Fibroblast of villous mesenchyme (primary cell): ENCODE measurements around the gene PRUNE1. TPM values are rescaled to one million over a fixed set of nuclear protein-coding genes. Genes with fewer than 3 reads are reported as not detected.

Experiments used
- DNase-seq: peaks from one replicate; pipeline ENCODE4 v3.0.0-alpha.2; 2010; ENCODE audit warnings: low read depth
- H3K4me3 ChIP-seq: 2 replicates; pipeline ENCODE4 v1.5.1; 2011; ENCODE audit warnings: low read depth, mild to moderate bottlenecking, low read length
- total RNA-seq: library from RNA; depleted of rRNA; stranded (reverse); fragments of >200 nt; gene quantifications from 2 replicates; pipeline ENCODE4 v1.2.3, GENCODE V29; 2012
- TF ChIP-seq, protein P1 (sequence below): IDR thresholded peaks from 2 replicates; pipeline ENCODE4 v1.5.1; 2012; ENCODE audit warnings: low read depth, mild to moderate bottlenecking, low read length; ENCODE audit not compliant: insufficient read depth

The PRUNE1 gene
- total RNA-seq, 1 donor = 12.1 TPM

DNA sequence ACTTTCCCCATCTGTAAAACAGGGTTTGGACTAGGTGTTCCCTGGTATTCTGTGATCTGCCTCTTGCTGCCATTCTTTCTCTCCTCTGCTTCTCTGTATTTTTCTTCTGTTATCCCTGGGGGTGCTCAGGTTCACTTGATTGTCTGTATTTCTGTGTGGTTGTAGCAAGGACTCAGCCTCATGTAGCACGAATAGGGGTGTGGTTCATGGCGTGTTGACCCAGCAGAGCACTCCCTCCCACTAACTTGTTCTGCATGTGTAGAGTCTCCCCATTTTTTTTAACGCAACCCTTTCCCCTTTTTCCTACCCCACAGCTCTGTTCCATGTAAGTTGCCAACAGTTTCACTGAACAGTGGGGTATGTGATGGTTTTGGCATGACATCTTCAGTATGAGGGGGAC is 26.9 kb downstream of the PRUNE1 start:
- TF ChIP-seq, protein P1, sequence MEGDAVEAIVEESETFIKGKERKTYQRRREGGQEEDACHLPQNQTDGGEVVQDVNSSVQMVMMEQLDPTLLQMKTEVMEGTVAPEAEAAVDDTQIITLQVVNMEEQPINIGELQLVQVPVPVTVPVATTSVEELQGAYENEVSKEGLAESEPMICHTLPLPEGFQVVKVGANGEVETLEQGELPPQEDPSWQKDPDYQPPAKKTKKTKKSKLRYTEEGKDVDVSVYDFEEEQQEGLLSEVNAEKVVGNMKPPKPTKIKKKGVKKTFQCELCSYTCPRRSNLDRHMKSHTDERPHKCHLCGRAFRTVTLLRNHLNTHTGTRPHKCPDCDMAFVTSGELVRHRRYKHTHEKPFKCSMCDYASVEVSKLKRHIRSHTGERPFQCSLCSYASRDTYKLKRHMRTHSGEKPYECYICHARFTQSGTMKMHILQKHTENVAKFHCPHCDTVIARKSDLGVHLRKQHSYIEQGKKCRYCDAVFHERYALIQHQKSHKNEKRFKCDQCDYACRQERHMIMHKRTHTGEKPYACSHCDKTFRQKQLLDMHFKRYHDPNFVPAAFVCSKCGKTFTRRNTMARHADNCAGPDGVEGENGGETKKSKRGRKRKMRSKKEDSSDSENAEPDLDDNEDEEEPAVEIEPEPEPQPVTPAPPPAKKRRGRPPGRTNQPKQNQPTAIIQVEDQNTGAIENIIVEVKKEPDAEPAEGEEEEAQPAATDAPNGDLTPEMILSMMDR = no peak
- no peak overlapping the region for H3K4me3 ChIP-seq
- DNase-seq = no peak

DNA sequence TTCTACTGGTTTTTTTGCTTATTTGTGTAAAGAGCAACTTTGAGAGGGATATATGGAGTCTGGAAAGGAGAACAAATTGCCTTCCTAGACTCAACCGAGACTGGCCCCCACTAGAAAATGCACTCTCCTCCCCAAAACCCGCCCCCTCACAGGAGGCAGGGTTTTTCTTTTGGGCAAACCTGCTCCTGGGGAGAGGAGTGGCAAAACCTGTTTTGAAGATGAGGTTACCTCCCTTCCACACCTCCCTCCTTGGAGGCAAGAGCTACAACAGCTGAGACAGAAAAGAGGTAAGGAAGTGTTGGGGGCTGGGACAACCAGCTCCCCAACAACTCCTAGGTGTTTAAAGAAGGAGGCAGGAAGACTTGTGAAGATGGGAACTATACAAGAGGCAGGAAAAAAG is 28.1 kb downstream of the PRUNE1 start, which contains the start of gene BNIPL:
TSS of gene BNIPL (plus strand) at position 231 of the 400 bp plus-strand sequence. CDS start at position 371, 140 bp downstream.
- TF ChIP-seq, protein P1 = no peak
- no peak within 1 kb of the TSS for H3K4me3 ChIP-seq
- DNase-seq = no peak

DNA sequence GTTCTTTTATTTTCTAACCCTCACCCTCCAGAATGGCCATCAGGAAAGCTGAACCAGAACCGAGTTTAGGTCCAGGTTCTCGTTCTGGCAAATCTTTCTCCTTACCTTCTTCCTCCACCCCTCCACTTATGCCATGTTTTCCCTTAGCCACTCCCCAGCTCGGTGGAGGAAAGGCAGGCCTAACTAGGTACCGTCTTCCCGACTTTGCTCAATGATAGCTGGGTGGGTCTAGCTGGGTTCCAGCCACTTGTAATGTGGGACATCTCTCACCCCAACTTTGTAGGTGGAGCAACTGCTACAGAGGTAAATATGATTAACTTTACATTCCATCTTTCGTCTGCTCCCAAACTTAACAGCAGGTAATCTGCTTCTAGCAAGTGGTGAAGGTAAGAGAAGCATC is 28.8 kb downstream of the PRUNE1 start:
- no peak for DNase-seq
- TF ChIP-seq, protein P1 = no peak
- H3K4me3 ChIP-seq = no peak overlapping the region

DNA sequence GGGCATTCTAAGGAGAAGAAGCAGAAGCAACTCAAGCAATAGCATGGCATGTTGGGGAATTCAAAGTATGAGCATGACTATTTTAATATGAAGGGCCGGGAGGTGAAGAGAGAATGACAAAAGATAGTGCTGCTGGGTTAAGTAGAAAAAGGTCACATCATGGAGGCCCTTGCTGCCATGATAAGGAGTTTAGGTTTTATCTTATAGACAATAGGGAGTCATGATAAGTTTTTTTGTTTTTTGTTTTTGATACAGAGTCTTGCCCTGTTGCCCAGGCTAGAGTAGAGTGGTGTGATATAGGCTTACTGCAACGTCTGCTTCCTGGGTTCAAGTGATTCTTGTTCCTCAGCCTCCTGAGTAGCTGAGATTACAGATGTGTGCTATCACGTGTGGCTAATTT is 31.3 kb downstream of the PRUNE1 start:
- DNase-seq = no peak
- TF ChIP-seq, protein P1 = no peak
- no peak overlapping the region for H3K4me3 ChIP-seq

DNA sequence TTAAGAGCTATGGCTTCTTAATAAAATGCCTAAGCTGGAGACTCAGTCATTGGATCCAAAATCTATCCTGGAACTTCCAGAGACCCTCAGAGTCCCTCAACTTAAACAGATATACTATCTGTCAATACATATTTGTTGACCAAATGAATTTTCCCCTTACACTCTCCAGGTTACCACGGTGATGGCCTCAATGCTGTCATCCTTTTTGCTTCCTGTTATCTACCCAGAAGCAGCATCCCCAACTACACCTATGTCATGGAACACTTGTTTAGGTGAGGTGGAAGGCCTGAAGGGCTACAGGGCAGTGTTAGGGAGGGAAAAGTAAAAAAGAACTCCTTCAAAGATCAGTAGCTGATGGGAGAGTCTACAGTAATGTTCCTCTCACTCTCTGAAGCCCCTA is 34.9 kb downstream of the PRUNE1 start:
- no peak overlapping the region for H3K4me3 ChIP-seq
- no peak for DNase-seq
- TF ChIP-seq, protein P1 = no peak

DNA sequence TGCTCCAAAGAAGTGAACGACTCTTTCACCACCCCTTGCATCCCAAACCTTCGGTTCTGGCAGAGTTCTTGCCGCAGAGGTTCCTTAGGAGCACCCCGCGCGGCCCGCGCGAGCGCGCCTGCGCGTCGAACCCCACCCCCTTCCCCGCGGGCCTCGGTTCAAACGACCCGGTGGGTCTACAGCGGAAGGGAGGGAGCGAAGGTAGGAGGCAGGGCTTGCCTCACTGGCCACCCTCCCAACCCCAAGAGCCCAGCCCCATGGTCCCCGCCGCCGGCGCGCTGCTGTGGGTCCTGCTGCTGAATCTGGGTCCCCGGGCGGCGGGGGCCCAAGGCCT is 39.3 kb downstream of the PRUNE1 start, which contains the start of gene C1orf56:
TSS of gene C1orf56 (plus strand) at position 161 of the 334 bp plus-strand sequence. CDS start at position 258, 97 bp downstream.
- peak within 1 kb of the TSS; percentile 84 for H3K4me3 ChIP-seq
- DNase-seq = peak; percentile 74
- TF ChIP-seq, protein P1 = no peak
